ENCODE results near the gene C12orf76. TPM values are rescaled to one million over a fixed set of nuclear protein-coding genes. Genes with fewer than 3 reads are reported as not detected.

Gene C12orf76
- total RNA-seq, 3 donors from 2014 or later = 5.9 to 6.8 (median 6.4) TPM

Other genes starting within 250 kb of the C12orf76 start
- gene TRPV4, start 215.1 kb downstream of the C12orf76 start, total RNA-seq = not detected
- 10 to 100 TPM; 38.8 to 44.7 (median 40.0) TPM for gene GLTP, start 168.0 kb downstream of the C12orf76 start, total RNA-seq
- gene TCHP, start 148.2 kb downstream of the C12orf76 start, total RNA-seq = 10 to 100 TPM; 25.4 to 27.9 (median 25.4) TPM
- 10 to 100 TPM; 43.0 to 51.8 (median 49.0) TPM for gene GIT2, start 52.2 kb downstream of the C12orf76 start, total RNA-seq
- 10 to 100 TPM; 30.6 to 42.7 (median 38.8) TPM for gene ANKRD13A, start 49.1 kb downstream of the C12orf76 start, total RNA-seq
- 1 to 10 TPM; 1.7 to 2.0 (median 1.7) TPM for gene IFT81, start 75.8 kb upstream of the C12orf76 start, total RNA-seq
- 100 to 1,000 TPM; 240 to 245 (median 241) TPM for gene ATP2A2, start 232.7 kb upstream of the C12orf76 start, total RNA-seq

All from activated T-cell treated with anti-CD3 and anti-CD28 coated beads, Interleukin-2, amount 50 U/mL, for 4 hours (primary cell).